Measurements from ENCODE around the gene HOXC12. TPM values are rescaled to one million over a fixed set of nuclear protein-coding genes. Genes with fewer than 3 reads are reported as not detected.

HOXC12 gene, protein sequence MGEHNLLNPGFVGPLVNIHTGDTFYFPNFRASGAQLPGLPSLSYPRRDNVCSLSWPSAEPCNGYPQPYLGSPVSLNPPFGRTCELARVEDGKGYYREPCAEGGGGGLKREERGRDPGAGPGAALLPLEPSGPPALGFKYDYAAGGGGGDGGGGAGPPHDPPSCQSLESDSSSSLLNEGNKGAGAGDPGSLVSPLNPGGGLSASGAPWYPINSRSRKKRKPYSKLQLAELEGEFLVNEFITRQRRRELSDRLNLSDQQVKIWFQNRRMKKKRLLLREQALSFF
- total RNA-seq: not detected

DNA sequence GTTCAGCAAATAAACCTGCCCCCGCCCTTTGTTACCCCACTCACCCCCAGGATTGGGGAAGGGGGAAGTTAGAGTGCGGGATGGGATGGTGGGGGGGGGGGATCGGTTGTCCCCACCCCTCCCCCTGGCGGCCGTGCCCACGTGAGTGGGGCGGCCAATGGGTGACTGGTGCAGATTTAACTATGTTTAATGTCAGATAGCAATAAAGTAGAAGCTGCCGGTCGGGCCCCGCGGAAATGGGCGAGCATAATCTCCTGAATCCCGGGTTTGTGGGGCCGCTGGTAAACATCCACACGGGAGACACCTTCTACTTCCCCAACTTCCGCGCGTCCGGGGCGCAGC, at the start of gene HOXC12:
HOXC12 (plus strand) TSS at position 210 of the 342 bp plus-strand sequence; CDS start at position 237, 27 bp downstream.
- intact Hi-C loops (cut with DNase I): no loop called here
- peaks cover 5 to 14% of the 10 kb centered on the region in 2 donors for H3K4me1 ChIP-seq
- no peaks in the 10 kb centered on the region for H3K9me3 ChIP-seq
- no peak within 1 kb of the TSS for H3K27ac ChIP-seq
- H3K27me3 ChIP-seq: peaks cover 79% of the 10 kb centered on the region
- TF ChIP-seq POLR2A (IDR thresholded peaks at IDR 0.05): no peak
- TF ChIP-seq, protein P1, sequence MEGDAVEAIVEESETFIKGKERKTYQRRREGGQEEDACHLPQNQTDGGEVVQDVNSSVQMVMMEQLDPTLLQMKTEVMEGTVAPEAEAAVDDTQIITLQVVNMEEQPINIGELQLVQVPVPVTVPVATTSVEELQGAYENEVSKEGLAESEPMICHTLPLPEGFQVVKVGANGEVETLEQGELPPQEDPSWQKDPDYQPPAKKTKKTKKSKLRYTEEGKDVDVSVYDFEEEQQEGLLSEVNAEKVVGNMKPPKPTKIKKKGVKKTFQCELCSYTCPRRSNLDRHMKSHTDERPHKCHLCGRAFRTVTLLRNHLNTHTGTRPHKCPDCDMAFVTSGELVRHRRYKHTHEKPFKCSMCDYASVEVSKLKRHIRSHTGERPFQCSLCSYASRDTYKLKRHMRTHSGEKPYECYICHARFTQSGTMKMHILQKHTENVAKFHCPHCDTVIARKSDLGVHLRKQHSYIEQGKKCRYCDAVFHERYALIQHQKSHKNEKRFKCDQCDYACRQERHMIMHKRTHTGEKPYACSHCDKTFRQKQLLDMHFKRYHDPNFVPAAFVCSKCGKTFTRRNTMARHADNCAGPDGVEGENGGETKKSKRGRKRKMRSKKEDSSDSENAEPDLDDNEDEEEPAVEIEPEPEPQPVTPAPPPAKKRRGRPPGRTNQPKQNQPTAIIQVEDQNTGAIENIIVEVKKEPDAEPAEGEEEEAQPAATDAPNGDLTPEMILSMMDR (IDR thresholded peaks at IDR 0.05): no peak
- H3K4me3 ChIP-seq (replicated peaks in 1 of 3): no peak within 1 kb of the TSS
- 3% methylated on average over 16 to 20 of the region's 20 CpGs for WGBS, 2 donors
- no peak for DNase-seq
- H3K36me3 ChIP-seq: no peaks in the 10 kb centered on the region

DNA sequence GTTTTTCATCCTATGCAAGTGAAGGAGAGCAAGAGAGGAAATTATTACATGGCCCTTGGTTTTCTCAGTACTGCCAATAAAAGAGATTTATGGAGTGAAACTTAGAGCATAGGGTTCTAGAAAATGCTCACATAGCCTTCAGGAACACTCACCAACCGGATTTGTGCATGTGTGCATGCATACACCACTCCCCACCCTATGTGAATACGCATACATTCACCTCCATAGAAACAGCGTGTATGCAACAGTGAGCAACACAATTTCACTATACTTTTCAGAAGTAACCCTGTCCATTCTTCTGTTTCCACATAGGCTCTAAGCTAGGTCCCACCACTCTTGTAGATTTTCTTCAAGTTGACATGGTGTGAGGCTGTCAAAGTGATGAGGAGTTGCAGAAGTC, 47.6 kb upstream of the HOXC12 start:
- no peak overlapping the region for H3K4me3 ChIP-seq (replicated peaks in 1 of 3)
- no peak for DNase-seq
- no peak overlapping the region for H3K27ac ChIP-seq
- no peaks in the 10 kb centered on the region for H3K27me3 ChIP-seq
- TF ChIP-seq, protein P1 (IDR thresholded peaks at IDR 0.05): no peak
- no peak for TF ChIP-seq POLR2A (IDR thresholded peaks at IDR 0.05)
- H3K4me1 ChIP-seq: no peaks in the 10 kb centered on the region
- H3K36me3 ChIP-seq: no peaks in the 10 kb centered on the region
- H3K9me3 ChIP-seq: no peaks in the 10 kb centered on the region
- 78 to 81% methylated on average over 3 of the region's 3 CpGs for WGBS, 2 donors
- intact Hi-C loops (cut with DNase I): no loop called here

DNA sequence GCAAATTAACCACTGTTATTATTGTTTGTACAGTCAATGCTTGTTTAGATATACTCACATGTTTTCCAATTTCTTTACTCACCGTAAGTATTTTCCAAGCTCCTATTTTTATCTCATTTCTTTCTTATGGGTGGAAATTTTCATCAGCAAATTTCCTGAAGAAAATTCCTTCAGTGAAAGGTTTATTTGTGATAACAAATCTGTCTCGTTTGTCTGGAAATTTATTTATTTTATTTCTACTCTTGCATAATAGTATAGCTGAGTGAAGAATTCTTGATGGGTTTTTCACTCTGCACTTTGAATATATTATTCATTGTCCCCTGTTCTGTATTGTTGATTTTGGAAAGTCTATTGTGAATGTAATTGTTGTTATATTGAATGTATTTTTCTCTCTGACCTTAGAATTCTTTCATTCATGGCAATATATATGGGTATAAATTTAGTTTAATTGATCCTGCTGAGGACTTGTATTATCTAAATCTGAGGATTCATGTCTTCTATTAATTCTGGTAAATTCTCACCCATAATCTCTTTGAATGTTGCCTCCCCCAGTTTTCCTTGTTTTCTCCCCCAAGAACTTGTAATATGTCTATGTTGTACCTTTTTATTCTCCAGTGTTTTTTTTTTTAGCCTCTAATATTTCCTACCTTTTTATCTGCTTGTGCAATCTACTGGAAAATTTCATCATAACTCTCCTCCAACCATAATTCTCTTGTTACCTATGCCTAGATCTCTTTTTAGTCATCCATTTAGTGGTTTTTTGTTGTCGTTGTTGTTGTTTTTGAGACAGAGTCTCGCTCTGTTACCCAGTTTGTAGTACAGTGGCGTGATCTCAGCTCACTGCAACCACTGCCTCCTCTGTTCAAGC, 37.7 kb upstream of the HOXC12 start:
- Histone ChIP-seq H3K9me3 (no peaks in the 10 kb centered on the region), H3K27ac (no peak overlapping the region), H3K4me1 (no peaks in the 10 kb centered on the region), H3K27me3 (no peaks in the 10 kb centered on the region), H3K36me3 (no peaks in the 10 kb centered on the region), H3K4me3 (replicated peaks in 1 of 3) (no peak overlapping the region)
- TF ChIP-seq, protein P1 (IDR thresholded peaks at IDR 0.05): no peak
- TF ChIP-seq POLR2A (IDR thresholded peaks at IDR 0.05): no peak
- WGBS, 2 donors: 79 to 81% methylated on average over 5 of the region's 5 CpGs
- no peak for DNase-seq
- intact Hi-C loops (cut with DNase I): no loop called here

DNA sequence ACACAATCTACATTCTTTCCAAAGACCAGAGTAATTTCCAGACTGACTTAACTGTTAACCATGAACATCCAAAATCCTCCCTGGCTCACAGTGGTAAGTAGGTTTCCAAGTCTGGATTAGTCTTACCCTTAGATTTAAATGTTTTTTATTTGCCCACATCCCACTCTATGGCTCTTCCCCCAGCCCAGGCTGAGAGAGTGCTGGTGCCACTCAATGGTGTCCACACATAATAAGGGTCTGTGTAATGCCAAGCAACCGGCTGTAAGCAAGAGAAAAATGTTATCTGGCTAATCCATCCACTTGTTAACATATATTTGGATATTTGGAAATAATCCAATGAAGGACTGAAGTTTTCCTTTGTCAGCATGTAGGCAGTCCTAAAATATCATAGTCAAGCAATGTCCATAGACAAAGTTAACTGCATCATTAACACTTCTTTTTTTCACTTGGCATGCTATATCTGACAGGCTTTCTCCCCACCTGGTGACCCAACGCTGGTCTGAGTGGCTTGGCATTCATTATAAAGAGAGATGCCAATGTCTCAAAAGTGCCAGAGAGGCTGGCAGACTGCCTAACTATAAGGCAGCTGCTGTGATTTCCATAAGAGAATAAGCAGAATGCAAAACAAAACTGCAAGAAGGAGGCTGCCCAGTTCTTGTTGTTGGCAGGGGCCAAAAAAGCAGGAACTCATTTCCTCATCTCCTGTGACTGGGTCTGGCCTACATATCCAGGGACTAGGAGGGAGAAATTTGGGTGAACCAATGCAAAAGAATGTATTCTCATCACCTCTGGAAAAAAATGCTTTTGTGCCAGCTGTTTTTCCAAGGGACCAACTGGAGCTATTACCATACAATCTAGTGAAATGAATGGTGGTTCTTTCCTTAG, 29.9 kb upstream of the HOXC12 start:
- 22 to 44% methylated on average over 2 of the region's 2 CpGs for WGBS, 2 donors
- Histone ChIP-seq H3K4me3 (replicated peaks in 1 of 3) (no peak overlapping the region), H3K4me1 (no peaks in the 10 kb centered on the region), H3K27me3 (peaks cover 32% of the 10 kb centered on the region), H3K9me3 (no peaks in the 10 kb centered on the region), H3K27ac (no peak overlapping the region), H3K36me3 (no peaks in the 10 kb centered on the region)
- intact Hi-C loops (cut with DNase I): no loop called here
- no peak for TF ChIP-seq POLR2A (IDR thresholded peaks at IDR 0.05)
- TF ChIP-seq, protein P1 (IDR thresholded peaks at IDR 0.05): no peak
- DNase-seq: no peak

All from thyroid gland (tissue), 4 donors.